ENCODE data around the gene POU2F2. TPM values are rescaled to one million over a fixed set of nuclear protein-coding genes. Genes with fewer than 3 reads are reported as not detected.

POU2F2 gene
- total and polyA plus RNA-seq, 9 of the 15 experiments (the other 6 are each of a cell fraction or from before 2014, with no cell fraction given) = 0.03 to 0.68 (median 0.14) TPM

DNA sequence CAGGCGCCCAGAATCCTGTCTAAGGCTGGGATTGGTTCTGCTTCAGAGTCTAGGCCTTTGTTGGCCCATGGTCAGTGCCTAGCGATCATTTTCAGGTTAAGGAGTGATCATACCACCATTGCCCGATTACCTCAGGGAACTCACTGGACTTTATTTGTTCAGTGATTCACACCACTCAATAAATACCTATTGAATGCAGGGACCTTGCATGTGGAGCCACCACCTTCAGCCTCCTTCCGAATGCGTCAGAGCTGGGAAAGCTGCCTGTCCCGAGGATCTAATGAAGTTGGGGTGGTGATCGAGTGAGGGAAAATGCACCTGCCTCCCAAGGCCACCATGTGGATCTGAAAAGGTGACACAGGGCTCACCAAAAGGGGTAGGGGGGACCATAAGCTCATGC is 40.0 kb upstream of the POU2F2 start:
- peaks cover 49 to 96% of the 10 kb centered on the region in 2 experiments for H3K27me3 ChIP-seq (ENCODE audit: control insufficient read depth in 2 of 2, insufficient read depth in 2 of 2, low read length in 2 of 2)
- TF ChIP-seq RBM14 (IDR thresholded peaks at IDR 0.05; ENCODE audit: borderline replicate concordance, insufficient read depth, low read depth, low read length) = no peak
- TF ChIP-seq ZNF140 (CRISPR knock-in tag; IDR thresholded peaks at IDR 0.05) = no peak
- TF ChIP-seq SPI1 (IDR thresholded peaks at IDR 0.05; ENCODE audit: borderline replicate concordance, low read depth, low read length) = no peak
- TF ChIP-seq SOX6 (IDR thresholded peaks at IDR 0.05) = no peak
- TF ChIP-seq FOXJ2 (tag; IDR thresholded peaks at IDR 0.05) = no peak
- TF ChIP-seq SREBF1 (IDR thresholded peaks at IDR 0.05; ENCODE audit: borderline replicate concordance, low read depth, low read length) = no peak
- TF ChIP-seq ZBTB43 (CRISPR knock-in tag; IDR thresholded peaks at IDR 0.05) = no peak
- TF ChIP-seq SRSF1 (IDR thresholded peaks at IDR 0.05; ENCODE audit: low read depth, low read length) = no peak
- no peak for TF ChIP-seq ZNF121 (CRISPR knock-in tag; conservative IDR thresholded peaks at IDR 0.05)
- no peak for TF ChIP-seq MAX (CRISPR knock-in tag; IDR thresholded peaks at IDR 0.05)
- H3K79me2 ChIP-seq (ENCODE audit: control insufficient read depth, insufficient read depth, low read length) = no peaks in the 10 kb centered on the region
- CTCF ChIA-PET (ENCODE audit: low intra/inter-chr PET ratio) = no interaction called here
- 0 out of 2 replicates have a peak, but pooled peaks cover 8% of the 10 kb centered on the region for H4K20me1 ChIP-seq (replicated peaks; ENCODE audit: control insufficient read depth, insufficient read depth, low read length)
- H3K9me1 ChIP-seq (ENCODE audit: control insufficient read depth, insufficient read depth, low read length) = no peaks in the 10 kb centered on the region
- peaks cover 0 to 13% of the 10 kb centered on the region in 2 experiments; a peak in 2 of 5 replicates for H3K4me1 ChIP-seq (replicated peaks in 1 of 2; ENCODE audit: control insufficient read depth in 2 of 2, insufficient read depth in 2 of 2, low read length in 2 of 2)
- no peak overlapping the region for H3K27ac ChIP-seq (ENCODE audit: extremely low read depth, low read depth, low read length)
- no peaks in the 10 kb centered on the region for H3K36me3 ChIP-seq (ENCODE audit: control insufficient read depth, insufficient read depth, low read length)
- intact Hi-C loops (cut with micrococcal nuclease) = no loop called here
- no peak overlapping the region for H3K4me3 ChIP-seq
- 4% methylated on average over 7 of the region's 7 CpGs for WGBS (ENCODE audit: insufficient coverage, low coverage, missing lambda C conversion rate)
- ATAC-seq = no peak
- no peak overlapping the region for H2AFZ ChIP-seq (ENCODE audit: low read depth, low read length)
- no peak for DNase-seq (ENCODE audit: extremely low read depth in 1 of 4, low spot score in 3 of 4)
- in situ Hi-C loops (cut with MboI) = no loop called here
- H3K9ac ChIP-seq (ENCODE audit: insufficient read depth in 1 of 2, low read depth in 2 of 2, low read length in 2 of 2) = no peak overlapping the region
- no peaks in the 10 kb centered on the region for H3K9me3 ChIP-seq (replicated peaks; ENCODE audit: control insufficient read depth, insufficient read depth, low read depth, low read length)
- BruUV-seq (replicated peaks) = no TSS peak
- POLR2A ChIA-PET = no interaction called here
- H3K4me2 ChIP-seq (ENCODE audit: insufficient read depth, low read length) = no peak overlapping the region
- FAIRE-seq = no peak

All from K562 (cell line).